ENCODE results near the gene PRR9.

Gene PRR9

GRCh38 chr1:153248176-153248879, 30.9 kb downstream of the PRR9 start:
- Histone ChIP-seq H3K9me3 (peaks cover 9% of the 10 kb centered on the region; the same call in 1 of the 2 replicates), H4K20me1 (no peaks in the 10 kb centered on the region), H3K36me3 (no peaks in the 10 kb centered on the region), H3K4me3 (no peak overlapping the region), H3K4me1 (peaks cover 39% of the 10 kb centered on the region), H3K27me3 (no peaks in the 10 kb centered on the region), H3K4me2 (no peak overlapping the region), H3K27ac (no peak overlapping the region), H3K9ac (no peak overlapping the region)
- TF ChIP-seq Cebpa-rat (IDR thresholded peaks at IDR 0.05): no peak

- Histone ChIP-seq H4K20me1 (no peaks in the 10 kb centered on the region), H3K4me1 (peaks cover 50% of the 10 kb centered on the region), H3K9ac (no peak overlapping the region), H3K4me3 (no peak overlapping the region), H3K9me3 (peaks cover under 1% of the 10 kb centered on the region; the same call in 1 of the 2 replicates), H3K4me2 (peak overlapping the region; percentile 85), H3K27me3 (no peaks in the 10 kb centered on the region), H3K36me3 (no peaks in the 10 kb centered on the region), H3K27ac (no peak overlapping the region)
- no peak for TF ChIP-seq Cebpa-rat (IDR thresholded peaks at IDR 0.05)
Observed at GRCh38 chr1:153250166-153250565, 32.8 kb downstream of the PRR9 start.

- TF ChIP-seq Cebpa-rat (IDR thresholded peaks at IDR 0.05): no peak
- H3K27ac ChIP-seq: peak overlapping the region; percentile 77
- H3K36me3 ChIP-seq: no peaks in the 10 kb centered on the region
- peak overlapping the region; percentile 36; the same call in 1 of the 2 replicates for H3K4me3 ChIP-seq
- H3K9me3 ChIP-seq: no peaks in the 10 kb centered on the region
- peaks cover 50% of the 10 kb centered on the region for H3K4me1 ChIP-seq
- no peak overlapping the region for H3K9ac ChIP-seq
- peak overlapping the region; percentile 85 for H3K4me2 ChIP-seq
- H3K27me3 ChIP-seq: no peaks in the 10 kb centered on the region
- no peaks in the 10 kb centered on the region for H4K20me1 ChIP-seq
Observed at GRCh38 chr1:153251087-153251486, 33.7 kb downstream of the PRR9 start.

GRCh38 chr1:153251562-153251961, 34.2 kb downstream of the PRR9 start:
- Histone ChIP-seq H3K4me2 (peak overlapping the region; percentile 85), H3K9me3 (no peaks in the 10 kb centered on the region), H3K9ac (no peak overlapping the region), H3K4me3 (peak overlapping the region; percentile 36; the same call in 1 of the 2 replicates), H3K36me3 (no peaks in the 10 kb centered on the region), H4K20me1 (no peaks in the 10 kb centered on the region), H3K27ac (peak overlapping the region; percentile 77), H3K27me3 (no peaks in the 10 kb centered on the region), H3K4me1 (peaks cover 50% of the 10 kb centered on the region)
- no peak for TF ChIP-seq Cebpa-rat (IDR thresholded peaks at IDR 0.05)

GRCh38 chr1:153251988-153252387, 34.6 kb downstream of the PRR9 start:
- no peak overlapping the region for H3K27ac ChIP-seq

GRCh38 chr1:153253076-153253475, 35.7 kb downstream of the PRR9 start:
- no peak overlapping the region for H3K27ac ChIP-seq
- H3K9me3 ChIP-seq: no peaks in the 10 kb centered on the region
- H4K20me1 ChIP-seq: no peaks in the 10 kb centered on the region
- no peak overlapping the region for H3K4me3 ChIP-seq
- no peaks in the 10 kb centered on the region for H3K36me3 ChIP-seq
- peak overlapping the region; percentile 85; the same call in 1 of the 2 replicates for H3K4me2 ChIP-seq
- peaks cover 50% of the 10 kb centered on the region for H3K4me1 ChIP-seq
- no peak for TF ChIP-seq Cebpa-rat (IDR thresholded peaks at IDR 0.05)
- no peak overlapping the region for H3K9ac ChIP-seq
- H3K27me3 ChIP-seq: no peaks in the 10 kb centered on the region

More at GRCh38 chr1:153251988-153252387, 34.6 kb downstream of the PRR9 start:
- Histone ChIP-seq H4K20me1 (no peaks in the 10 kb centered on the region), H3K36me3 (no peaks in the 10 kb centered on the region), H3K27me3 (no peaks in the 10 kb centered on the region), H3K4me2 (peak overlapping the region; percentile 85), H3K9me3 (no peaks in the 10 kb centered on the region), H3K9ac (no peak overlapping the region), H3K4me3 (no peak overlapping the region), H3K4me1 (peaks cover 50% of the 10 kb centered on the region)
- no peak for TF ChIP-seq Cebpa-rat (IDR thresholded peaks at IDR 0.05)

- Histone ChIP-seq H3K4me3 (no peak overlapping the region), H3K9ac (no peak overlapping the region), H4K20me1 (no peaks in the 10 kb centered on the region), H3K36me3 (no peaks in the 10 kb centered on the region), H3K4me1 (peaks cover 50% of the 10 kb centered on the region), H3K27ac (peak overlapping the region; percentile 27; the same call in 1 of the 2 replicates), H3K9me3 (no peaks in the 10 kb centered on the region), H3K4me2 (peak overlapping the region; percentile 45), H3K27me3 (0 out of 2 replicates have a peak, but pooled peaks cover 1% of the 10 kb centered on the region)
- TF ChIP-seq Cebpa-rat (IDR thresholded peaks at IDR 0.05): no peak
Observed at GRCh38 chr1:153253693-153254092, 36.3 kb downstream of the PRR9 start.

- TF ChIP-seq Cebpa-rat (IDR thresholded peaks at IDR 0.05): no peak
- Histone ChIP-seq H3K9ac (no peak within 1 kb of the TSS), H3K4me2 (peak within 1 kb of the TSS; percentile 100), H4K20me1 (peaks cover 8% of the 10 kb centered on the region; the same call in 1 of the 2 replicates), H3K36me3 (no peaks in the 10 kb centered on the region), H3K27me3 (peaks cover 54% of the 10 kb centered on the region), H3K9me3 (peaks cover 3% of the 10 kb centered on the region), H3K27ac (no peak within 1 kb of the TSS), H3K4me3 (no peak within 1 kb of the TSS), H3K4me1 (peaks cover 37% of the 10 kb centered on the region)
Observed at GRCh38 chr1:153259387-153259786, 42.0 kb downstream of the PRR9 start, which contains the start of gene LORICRIN. Gene LORICRIN, plus strand, starts transcription at chr1:153259687. Its CDS starts 1,263 bp downstream, at chr1:153260950.

- Histone ChIP-seq H4K20me1 (peaks cover 8% of the 10 kb centered on the region; the same call in 1 of the 2 replicates), H3K4me1 (peaks cover 36% of the 10 kb centered on the region), H3K27me3 (peaks cover 54% of the 10 kb centered on the region), H3K4me2 (peak overlapping the region; percentile 100), H3K9me3 (peaks cover 10% of the 10 kb centered on the region), H3K9ac (peak overlapping the region; percentile 65; the same call in 1 of the 2 replicates), H3K36me3 (no peaks in the 10 kb centered on the region), H3K27ac (no peak overlapping the region), H3K4me3 (peak overlapping the region; percentile 72)
- no peak for TF ChIP-seq Cebpa-rat (IDR thresholded peaks at IDR 0.05)
Observed at GRCh38 chr1:153260585-153261280, 43.3 kb downstream of the PRR9 start.

Data from BLaER1 (cell line).